PC-3 (cell line): Measurements from ENCODE around the gene KMT5C. TPM values are rescaled to one million over a fixed set of nuclear protein-coding genes. Genes with fewer than 3 reads are reported as not detected.

Experiments used
- ATAC-seq: fragments of 200-7000 bp; cut with Tn5 transposase; 2 replicates; pipeline ENCODE4 v1.9.1; 2020; ENCODE audit warnings: mild to moderate bottlenecking, moderate library complexity
- BruUV-seq: library from RNA; stranded (reverse); fragments of 400-500 nt; replicated peaks from 2 replicates; lab custom pipeline; 2021; lab: Mats Ljungman, UMichigan
- CTCF ChIA-PET: fragments of 300-600 bp; sonication (Branson Sonifier 250); formaldehyde crosslinking; loops from one replicate; lab custom pipeline; 2022; ENCODE audit warnings: antibody characterized with exemption; lab: Charles Lee
- POLR2A ChIA-PET: fragments of 300-600 bp; sonication (Branson Sonifier 250); formaldehyde crosslinking; loops from one replicate; lab custom pipeline; 2022; ENCODE audit warnings: antibody characterized with exemption; ENCODE audit not compliant: unreplicated experiment; lab: Charles Lee
- DNase-seq: peaks from one replicate; pipeline ENCODE4 v3.0.0-alpha.2; 2015
- H2AFZ ChIP-seq: fragments of 300-600 bp; sonication (generic); 2 replicates; pipeline ENCODE4 v1.6.0; 2016; ENCODE audit warnings: antibody characterized with exemption, low read length
- H3F3A ChIP-seq: fragments of 300-600 bp; sonication (generic); one replicate; pipeline ENCODE4 v1.6.0; 2017; ENCODE audit warnings: antibody characterized with exemption, low read length, control low read depth, mild to moderate bottlenecking; ENCODE audit not compliant: unreplicated experiment
- H3K27ac ChIP-seq: fragments of 300-600 bp; sonication (generic); 2 replicates; pipeline ENCODE4 v1.5.1; 2016; ENCODE audit warnings: mild to moderate bottlenecking, low read length
- H3K27me3 ChIP-seq: fragments of 300-600 bp; sonication (generic); 2 replicates; pipeline ENCODE4 v1.6.1; 2016; ENCODE audit warnings: low read length, mixed read lengths
- H3K36me3 ChIP-seq: fragments of 300-600 bp; sonication (generic); 2 replicates; pipeline ENCODE4 v1.6.1; 2016; ENCODE audit warnings: low read depth, mixed run types, low read length, mixed read lengths
- H3K4me1 ChIP-seq: fragments of 300-600 bp; sonication (generic); 2 replicates; pipeline ENCODE4 v1.5.1; 2016; ENCODE audit warnings: low read length; ENCODE audit not compliant: insufficient read depth
- H3K4me2 ChIP-seq: fragments of 300-600 bp; sonication (generic); 2 replicates; pipeline ENCODE4 v1.6.0; 2016; ENCODE audit warnings: low read length
- H3K4me3 ChIP-seq: fragments of 300-600 bp; sonication (generic); 2 replicates; pipeline ENCODE4 v1.5.1; 2016; ENCODE audit warnings: mild to moderate bottlenecking, low read length, mixed read lengths
- H3K79me2 ChIP-seq: fragments of 300-600 bp; sonication (generic); 2 replicates; pipeline ENCODE4 v1.6.1; 2017; ENCODE audit warnings: low read length, mixed read lengths
- H3K9ac ChIP-seq: fragments of 300-600 bp; sonication (generic); 2 replicates; pipeline ENCODE4 v1.6.0; 2016; ENCODE audit warnings: mild to moderate bottlenecking, low read length
- H3K9me2 ChIP-seq: fragments of 300-600 bp; sonication (generic); replicated peaks from 2 replicates; pipeline ENCODE4 v1.6.1; 2016; ENCODE audit warnings: mixed run types, low read length, mixed read lengths
- H3K9me3 ChIP-seq: fragments of 300-600 bp; sonication (generic); 2 replicates; pipeline ENCODE4 v1.6.1; 2016; ENCODE audit warnings: low read length, mixed read lengths
- H4K20me1 ChIP-seq: fragments of 300-600 bp; sonication (generic); 2 replicates; pipeline ENCODE4 v1.6.1; 2016; ENCODE audit warnings: low read length, mixed read lengths
- CTCF ChIP-seq: fragments of 300-600 bp; sonication (generic); conservative IDR thresholded peaks from 2 replicates; pipeline ENCODE4 v1.5.1; 2017; ENCODE audit warnings: antibody characterized with exemption, low read depth, mild to moderate bottlenecking, low read length
- EZH2 ChIP-seq: fragments of 300-600 bp; sonication (generic); IDR thresholded peaks from one replicate; pipeline ENCODE4 v1.6.1; 2017; ENCODE audit warnings: antibody characterized with exemption, mild to moderate bottlenecking, low read length; ENCODE audit not compliant: unreplicated experiment
- EZH2phosphoT487 ChIP-seq: fragments of 300-600 bp; sonication (generic); IDR thresholded peaks from 2 replicates; pipeline ENCODE4 v1.6.1; 2018; ENCODE audit warnings: mild to moderate bottlenecking, antibody characterized with exemption, low read length, borderline replicate concordance
- intact Hi-C: fragments of 100-400 bp; cut with micrococcal nuclease; formaldehyde crosslinking; loops from 2 replicates; pipeline ENCODE4 v1.9.0; 2023
- total RNA-seq: library from RNA; depleted of rRNA; stranded (reverse); fragments of >200 nt; gene quantifications from 2 replicates; pipeline ENCODE4 v1.2.3, GENCODE V29; 2014

The KMT5C gene
- total RNA-seq, 1 experiment from 2014 or later = 21.9 TPM

GRCh38 chr19:55308281-55308680 is 31.4 kb upstream of the KMT5C start:
- Histone ChIP-seq H3K36me3 (no peaks in the 10 kb centered on the region), H3K9me2 (no peaks in the 10 kb centered on the region), H3K9ac (no peak overlapping the region), H3K4me1 (no peaks in the 10 kb centered on the region), H4K20me1 (no peaks in the 10 kb centered on the region), H3K27ac (no peak overlapping the region), H3K4me2 (no peak overlapping the region), H3F3A (no peaks in the 10 kb centered on the region), H3K79me2 (no peaks in the 10 kb centered on the region), H3K9me3 (no peaks in the 10 kb centered on the region), H2AFZ (no peak overlapping the region), H3K4me3 (no peak overlapping the region), H3K27me3 (no peaks in the 10 kb centered on the region)
- DNase-seq (no peak), ATAC-seq (no peak)
- POLR2A ChIA-PET = no interaction called here
- intact Hi-C loops = no loop called here
- TF ChIP-seq CTCF (no peak), EZH2 (no peak), EZH2phosphoT487 (no peak)
- CTCF ChIA-PET = no interaction called here
- BruUV-seq = no TSS peak

GRCh38 chr19:55309448-55309847 is 30.2 kb upstream of the KMT5C start:
- ChIA-PET POLR2A (interaction anchor here (1.0 kb wide), 1 partner anchor 30 kb away, joined by 3 read pairs; the partner anchor contains the start of gene KMT5C), CTCF (no interaction called here)
- H3K4me3 ChIP-seq = no peak overlapping the region
- no peak overlapping the region for H3K4me2 ChIP-seq
- H3K9me2 ChIP-seq = no peaks in the 10 kb centered on the region
- no peaks in the 10 kb centered on the region for H3K9me3 ChIP-seq
- TF ChIP-seq EZH2 (no peak), EZH2phosphoT487 (no peak), CTCF (no peak)
- H4K20me1 ChIP-seq = no peaks in the 10 kb centered on the region
- no peaks in the 10 kb centered on the region for H3K79me2 ChIP-seq
- no peaks in the 10 kb centered on the region for H3F3A ChIP-seq
- H2AFZ ChIP-seq = no peak overlapping the region
- no peaks in the 10 kb centered on the region for H3K4me1 ChIP-seq
- H3K27me3 ChIP-seq = no peaks in the 10 kb centered on the region
- no TSS peak for BruUV-seq
- no peak for ATAC-seq
- intact Hi-C loops = no loop called here
- DNase-seq = no peak
- H3K9ac ChIP-seq = no peak overlapping the region
- H3K27ac ChIP-seq = no peak overlapping the region
- no peaks in the 10 kb centered on the region for H3K36me3 ChIP-seq

- no peaks in the 10 kb centered on the region for H3K27me3 ChIP-seq
- TF ChIP-seq EZH2phosphoT487 (no peak), EZH2 (no peak), CTCF (no peak)
- no peak overlapping the region for H3K4me3 ChIP-seq
- H2AFZ ChIP-seq = no peak overlapping the region
- ChIA-PET CTCF (no interaction called here), POLR2A (no interaction called here)
- no peaks in the 10 kb centered on the region for H4K20me1 ChIP-seq
- H3K4me2 ChIP-seq = no peak overlapping the region
- H3K9ac ChIP-seq = no peak overlapping the region
- no peaks in the 10 kb centered on the region for H3F3A ChIP-seq
- BruUV-seq = no TSS peak
- DNase-seq (no peak), ATAC-seq (no peak)
- no peaks in the 10 kb centered on the region for H3K4me1 ChIP-seq
- H3K27ac ChIP-seq = no peak overlapping the region
- intact Hi-C loops = no loop called here
- no peaks in the 10 kb centered on the region for H3K9me2 ChIP-seq
- no peaks in the 10 kb centered on the region for H3K79me2 ChIP-seq
- no peaks in the 10 kb centered on the region for H3K36me3 ChIP-seq
- H3K9me3 ChIP-seq = no peaks in the 10 kb centered on the region
Observed at GRCh38 chr19:55310498-55310897, 29.2 kb upstream of the KMT5C start.
